HG03442 (cell line): ENCODE data around the gene MLEC.
"Not testable (repeated sequence)": the region's sequence is repeated elsewhere in the genome, so short reads cannot be mapped to it uniquely, and the experiment has no call there.

Experiments used
- ATAC-seq: cut with Tn5 transposase; IDR thresholded peaks from one replicate; pipeline ENCODE4 v1.9.1; 2021; ENCODE audit warnings: mild to moderate bottlenecking, moderate library complexity; ENCODE audit not compliant: unreplicated experiment

MLEC gene

GRCh38 chr12:120720234-120720986 lies 33.5 kb downstream of the MLEC start:
- ATAC-seq, result no peak

- ATAC-seq, result no peak
Observed at GRCh38 chr12:120720987-120721801, 34.2 kb downstream of the MLEC start.

- no peak for ATAC-seq
Observed at GRCh38 chr12:120721866-120722265, 34.9 kb downstream of the MLEC start.

- no peak for ATAC-seq
Observed at GRCh38 chr12:120722784-120723183, 35.8 kb downstream of the MLEC start.

- ATAC-seq, result no peak
Observed at GRCh38 chr12:120724720-120725119, 37.8 kb downstream of the MLEC start.

- ATAC-seq, result no peak
Observed at GRCh38 chr12:120725151-120725658, 38.3 kb downstream of the MLEC start.

GRCh38 chr12:120725659-120726509 lies 38.9 kb downstream of the MLEC start, which contains the start of gene ACADS:
Gene ACADS, plus strand, starts transcription at chr12:120725826. Its CDS starts 60 bp downstream, at chr12:120725886.
- ATAC-seq, result peak; percentile 92

- ATAC-seq, result no peak
Observed at GRCh38 chr12:120726510-120726793, 39.5 kb downstream of the MLEC start.

GRCh38 chr12:120726961-120727360 lies 40.0 kb downstream of the MLEC start:
- no peak for ATAC-seq

GRCh38 chr12:120732198-120732597 lies 45.2 kb downstream of the MLEC start:
- ATAC-seq, result not testable (repeated sequence)

GRCh38 chr12:120733574-120733973 lies 46.6 kb downstream of the MLEC start:
- ATAC-seq, result no peak

- no peak for ATAC-seq
Observed at GRCh38 chr12:120734210-120734609, 47.3 kb downstream of the MLEC start.

- ATAC-seq, result no peak
Observed at GRCh38 chr12:120735181-120735580, 48.2 kb downstream of the MLEC start.

- no peak for ATAC-seq
Observed at GRCh38 chr12:120736404-120737331, 49.7 kb downstream of the MLEC start.

- no peak for ATAC-seq
Observed at GRCh38 chr12:120737557-120738251, 50.8 kb downstream of the MLEC start.

- no peak for ATAC-seq
Observed at GRCh38 chr12:120738252-120739030, 51.5 kb downstream of the MLEC start.

GRCh38 chr12:120739031-120739762 lies 52.2 kb downstream of the MLEC start:
- no peak for ATAC-seq
